GM18508 (cell line): ENCODE data around the gene ABCE1.
"Not testable (repeated sequence)": the region's sequence is repeated elsewhere in the genome, so short reads cannot be mapped to it uniquely, and the experiment has no call there.

Experiments
- ATAC-seq: cut with Tn5 transposase; IDR thresholded peaks from one replicate; pipeline ENCODE4 v1.9.1; 2021; ENCODE audit warnings: moderate number of reproducible peaks; ENCODE audit not compliant: insufficient read depth, unreplicated experiment

The ABCE1 gene

GRCh38 chr4:145101091-145101490 lies 3.0 kb downstream of the ABCE1 start:
- ATAC-seq, result no peak

GRCh38 chr4:145102619-145103018 lies 4.5 kb downstream of the ABCE1 start:
- ATAC-seq, result no peak

GRCh38 chr4:145103496-145103895 lies 5.4 kb downstream of the ABCE1 start:
- ATAC-seq, result no peak

- no peak for ATAC-seq
Observed at GRCh38 chr4:145107126-145107525, 9.0 kb downstream of the ABCE1 start.

- ATAC-seq, result no peak
Observed at GRCh38 chr4:145108128-145108527, 10.0 kb downstream of the ABCE1 start.

GRCh38 chr4:145125396-145125795 lies 27.3 kb downstream of the ABCE1 start:
- ATAC-seq, result no peak

GRCh38 chr4:145130130-145130529 lies 32.0 kb downstream of the ABCE1 start:
- ATAC-seq, result no peak

- no peak for ATAC-seq
Observed at GRCh38 chr4:145130788-145131399, 32.8 kb downstream of the ABCE1 start.

GRCh38 chr4:145131848-145132247 lies 33.7 kb downstream of the ABCE1 start:
- no peak for ATAC-seq

GRCh38 chr4:145132511-145133098 lies 34.5 kb downstream of the ABCE1 start:
- peak; percentile 75 for ATAC-seq

- not testable (repeated sequence) for ATAC-seq
Observed at GRCh38 chr4:145136219-145136618, 38.1 kb downstream of the ABCE1 start.

GRCh38 chr4:145148980-145149379 lies 50.9 kb downstream of the ABCE1 start:
- ATAC-seq, result no peak

- no peak for ATAC-seq
Observed at GRCh38 chr4:145153181-145153903, 55.2 kb downstream of the ABCE1 start.

- no peak for ATAC-seq
Observed at GRCh38 chr4:145153904-145154298, 55.8 kb downstream of the ABCE1 start.

GRCh38 chr4:145154573-145154972 lies 56.5 kb downstream of the ABCE1 start:
- ATAC-seq, result peak; percentile 65

GRCh38 chr4:145155268-145155870 lies 57.3 kb downstream of the ABCE1 start:
- no peak for ATAC-seq

- no peak for ATAC-seq
Observed at GRCh38 chr4:145156986-145157385, 58.9 kb downstream of the ABCE1 start.

GRCh38 chr4:145161549-145161948 lies 63.4 kb downstream of the ABCE1 start:
- ATAC-seq, result no peak

GRCh38 chr4:145167887-145168286 lies 69.8 kb downstream of the ABCE1 start:
- no peak for ATAC-seq

GRCh38 chr4:145168581-145169187 lies 70.6 kb downstream of the ABCE1 start:
- ATAC-seq, result no peak

GRCh38 chr4:145170223-145170622 lies 72.1 kb downstream of the ABCE1 start:
- no peak for ATAC-seq
